Measurements from ENCODE around the gene ULK3. TPM values are rescaled to one million over a fixed set of nuclear protein-coding genes. Genes with fewer than 3 reads are reported as not detected.
"Not testable (repeated sequence)": the region's sequence is repeated elsewhere in the genome, so short reads cannot be mapped to it uniquely, and the experiment has no call there.

The ULK3 gene
- 57.9 and 58.0 TPM in 2 replicates for total RNA-seq

DNA sequence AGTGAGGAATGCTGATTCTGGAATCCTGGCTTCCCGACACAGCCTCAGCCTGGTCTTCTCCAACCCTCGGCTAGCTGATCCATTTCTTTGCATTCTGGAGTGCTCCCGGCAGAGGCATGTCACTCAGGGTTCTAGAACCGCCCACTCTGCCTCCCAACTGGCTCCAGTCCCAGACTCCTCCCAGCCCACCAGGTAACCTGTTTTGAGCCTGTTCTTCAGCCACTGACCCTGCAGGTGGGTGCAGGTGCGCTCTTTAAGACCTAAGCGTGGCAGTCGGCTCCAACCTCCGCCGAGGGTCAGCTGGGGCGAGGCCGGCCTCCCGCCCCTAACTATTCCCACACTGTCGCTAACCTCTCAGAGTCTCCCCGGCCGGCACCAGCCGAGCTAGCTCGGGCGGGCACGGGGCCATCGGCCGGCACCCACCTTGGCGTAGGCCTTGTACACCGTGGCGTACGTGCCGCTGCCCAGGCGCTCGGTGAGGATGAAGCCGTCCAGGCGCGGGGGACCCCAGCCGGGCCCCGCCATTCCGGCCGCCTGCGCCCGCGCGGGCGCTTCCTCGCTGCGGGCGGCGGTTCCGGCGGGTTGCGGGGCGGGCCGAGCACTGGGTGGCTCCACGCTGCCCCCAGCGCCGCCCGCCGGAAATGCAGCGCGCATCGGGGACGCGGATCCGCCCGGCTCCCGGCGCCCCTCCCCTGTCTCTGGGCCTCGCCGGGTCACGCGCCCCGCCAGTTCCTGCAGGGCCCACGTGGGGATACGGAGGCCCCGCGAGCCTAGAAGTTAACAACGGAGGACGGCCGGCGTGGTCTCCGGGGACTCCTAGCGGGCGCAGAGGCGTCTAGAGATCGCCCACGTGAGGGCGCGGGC is at the start of gene ULK3:
ULK3 (minus strand) TSS at position 576 of the 864 bp plus-strand sequence; CDS start at position 525, 51 bp downstream.
- intact Hi-C loops (cut with micrococcal nuclease): loop anchor here (1.0 to 2.0 kb wide), 10 partner anchors 30 to 610 kb away; partner anchors contain the start of genes ARID3B, COX5A, FAM219B and PPCDC

DNA sequence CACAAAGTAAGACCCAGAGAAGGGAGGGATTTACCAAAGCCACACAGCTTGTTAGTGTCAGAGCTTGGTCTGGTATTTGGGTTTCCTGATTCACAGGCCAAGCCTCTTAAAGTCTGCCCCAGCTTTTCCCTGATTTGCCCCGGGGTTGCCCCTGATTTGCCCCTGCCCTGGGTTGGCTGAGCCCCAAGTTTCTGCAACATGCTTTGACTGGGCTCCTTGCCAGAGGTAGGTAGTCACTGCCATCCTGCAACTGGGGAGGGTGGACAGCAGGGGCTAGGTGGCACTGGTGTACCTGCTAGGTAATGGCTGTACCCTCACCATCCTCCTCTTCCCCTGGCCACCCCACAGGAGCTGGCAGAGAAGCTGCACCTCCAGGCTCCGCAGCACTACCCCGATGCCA is 49.4 kb upstream of the ULK3 start:
- intact Hi-C loops (cut with micrococcal nuclease): no loop called here

GRCh38 chr15:74891469-74891868 is 48.5 kb upstream of the ULK3 start:
- intact Hi-C loops (cut with micrococcal nuclease): no loop called here

DNA sequence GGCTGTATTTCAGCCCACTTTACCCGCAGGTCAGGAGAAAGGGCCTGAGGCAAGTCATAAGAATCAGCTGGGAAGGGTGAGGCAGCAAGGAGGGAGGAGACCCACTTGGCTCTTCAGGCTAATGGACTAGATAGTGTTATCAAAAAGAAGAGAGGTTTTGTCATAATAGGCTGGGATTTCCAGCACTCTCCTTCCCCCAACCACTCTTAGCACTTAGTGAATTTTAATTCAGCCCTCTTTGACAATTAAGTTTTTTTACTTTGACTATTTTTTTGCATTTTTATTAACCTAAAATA is 47.7 kb upstream of the ULK3 start:
- intact Hi-C loops (cut with micrococcal nuclease): loop anchor here (1.0 kb wide), 3 partner anchors 11 to 255 kb away; partner anchors contain the start of gene FAM219B

DNA sequence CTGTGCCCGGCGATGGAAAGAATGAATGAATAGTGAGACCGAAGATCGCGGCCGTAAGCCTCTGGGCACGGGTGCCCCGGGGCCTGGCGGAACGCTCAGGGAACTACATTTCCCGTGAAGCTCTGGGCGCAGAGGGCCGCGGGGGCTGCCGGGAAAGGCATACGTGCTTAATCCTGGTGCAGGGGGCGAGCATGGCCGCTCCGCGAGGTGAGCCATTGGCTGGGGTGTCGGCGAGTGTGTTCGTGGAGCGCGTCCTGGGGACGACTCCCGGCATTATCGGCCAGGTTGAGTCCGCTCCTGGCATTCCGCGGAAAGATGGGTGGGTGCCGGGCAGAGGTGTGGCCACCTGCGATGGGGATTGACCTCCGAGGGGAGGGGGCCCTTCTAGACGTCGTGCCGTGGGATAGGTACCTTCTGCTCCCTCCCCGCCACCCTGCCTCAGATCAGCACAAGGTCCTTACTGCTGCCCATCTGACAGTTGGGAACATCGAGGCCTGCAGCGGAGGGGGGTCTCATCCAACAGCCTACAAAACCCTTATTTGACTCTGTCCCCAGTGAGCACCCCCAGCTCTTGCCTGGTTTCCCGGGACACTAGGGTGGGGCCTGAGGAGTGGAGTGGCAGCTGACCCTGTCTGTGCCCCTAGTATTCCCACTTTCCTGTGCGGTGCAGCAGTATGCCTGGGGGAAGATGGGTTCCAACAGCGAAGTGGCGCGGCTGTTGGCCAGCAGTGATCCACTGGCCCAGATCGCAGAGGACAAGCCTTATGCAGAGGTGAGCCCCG is 47.1 kb upstream of the ULK3 start, which contains the start of gene MPI:
MPI (plus strand) TSS at position 160 of the 782 bp plus-strand sequence; CDS start at position 192, 32 bp downstream.
- intact Hi-C loops (cut with micrococcal nuclease): loop anchor here (1.0 kb wide), 5 partner anchors 11 to 255 kb away; partner anchors contain the start of genes FAM219B, SCAMP2 and ULK3

- intact Hi-C loops (cut with micrococcal nuclease): loop anchor here (1.0 kb wide), 2 partner anchors 16 to 46 kb away; partner anchors contain the start of genes SCAMP2 and ULK3
Observed at GRCh38 chr15:74889390-74889882, 46.5 kb upstream of the ULK3 start.

GRCh38 chr15:74888716-74889115 is 45.8 kb upstream of the ULK3 start:
- intact Hi-C loops (cut with micrococcal nuclease): loop anchor here (1.0 kb wide), 2 partner anchors 15 to 45 kb away; partner anchors contain the start of genes SCAMP2 and ULK3

DNA sequence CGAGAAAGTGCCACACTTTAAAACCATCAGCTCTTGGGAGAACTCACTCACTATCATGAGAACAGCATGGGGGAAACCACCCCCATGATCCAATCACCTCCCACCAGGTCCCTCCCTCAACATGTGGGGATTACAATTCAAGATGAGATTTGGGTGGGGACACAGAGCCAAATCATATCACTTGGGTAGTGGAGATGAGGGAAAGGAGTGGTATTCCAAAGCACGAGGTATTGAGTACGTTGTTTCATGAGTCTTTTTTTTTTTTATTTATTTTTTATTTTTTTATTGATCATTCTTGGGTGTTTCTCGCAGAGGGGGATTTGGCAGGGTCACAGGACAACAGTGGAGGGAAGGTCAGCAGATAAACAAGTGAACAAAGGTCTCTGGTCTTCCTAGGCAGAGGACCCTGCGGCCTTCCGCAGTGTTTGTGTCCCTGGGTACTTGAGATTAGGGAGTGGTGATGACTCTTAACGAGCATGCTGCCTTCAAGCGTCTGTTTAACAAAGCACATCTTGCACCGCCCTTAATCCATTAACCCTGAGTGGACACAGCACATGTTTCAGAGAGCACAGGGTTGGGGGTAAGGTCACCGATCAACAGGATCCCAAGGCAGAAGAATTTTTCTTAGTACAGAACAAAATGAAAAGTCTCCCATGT is 44.7 kb upstream of the ULK3 start:
- intact Hi-C loops (cut with micrococcal nuclease): not testable (repeated sequence)

- intact Hi-C loops (cut with micrococcal nuclease): no loop called here
Observed at GRCh38 chr15:74885461-74885860, 42.5 kb upstream of the ULK3 start.

GRCh38 chr15:74884428-74885223 is 41.7 kb upstream of the ULK3 start:
- intact Hi-C loops (cut with micrococcal nuclease): no loop called here

- intact Hi-C loops (cut with micrococcal nuclease): no loop called here
Observed at GRCh38 chr15:74882528-74882927, 39.6 kb upstream of the ULK3 start.

- intact Hi-C loops (cut with micrococcal nuclease): no loop called here
Observed at GRCh38 chr15:74878273-74878672, 35.3 kb upstream of the ULK3 start.

GRCh38 chr15:74873756-74874424 is 30.9 kb upstream of the ULK3 start:
- intact Hi-C loops (cut with micrococcal nuclease): loop anchor here (1.0 to 2.0 kb wide), 12 partner anchors 15 to 751 kb away; partner anchors contain the start of genes COX5A, FAM219B, MAN2C1 and PPCDC

DNA sequence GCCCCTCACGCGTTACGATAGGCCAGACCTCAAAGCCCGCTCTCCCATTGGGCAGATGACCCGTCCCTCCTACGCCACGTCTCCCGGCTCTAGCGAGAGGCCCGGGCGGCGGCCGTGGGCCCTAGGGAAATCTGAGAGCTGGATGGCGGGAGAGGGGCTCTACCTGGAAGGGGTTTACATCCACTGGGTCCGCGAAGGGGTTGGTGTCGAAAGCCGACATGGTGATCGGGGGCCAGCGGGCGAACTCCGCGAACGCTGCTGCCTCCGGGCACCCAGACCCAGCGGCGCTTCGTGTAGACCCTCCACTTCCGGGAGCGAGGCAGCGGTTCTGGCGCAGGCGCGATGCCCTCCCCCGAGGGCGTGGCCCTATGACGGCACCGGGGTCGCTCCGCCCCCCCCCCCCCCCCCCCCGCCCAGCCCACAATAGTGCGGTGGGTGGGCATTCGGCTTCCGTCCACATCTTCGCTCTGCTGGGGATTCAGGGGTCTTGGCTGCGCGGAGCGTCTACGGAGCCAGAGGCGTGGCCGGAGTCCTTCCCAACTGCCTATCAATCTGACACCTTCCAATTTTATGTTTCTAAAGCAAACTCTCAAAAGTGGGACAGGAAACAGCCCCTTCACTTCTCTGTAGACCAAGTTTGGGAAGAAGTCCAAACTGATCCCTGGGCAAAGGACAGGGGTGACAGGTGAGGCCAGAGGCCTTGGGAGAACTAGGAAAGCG is 30.2 kb upstream of the ULK3 start, which contains the start of gene SCAMP2:
SCAMP2 (minus strand) TSS at position 330 of the 720 bp plus-strand sequence; CDS start at position 220, 110 bp downstream.
- intact Hi-C loops (cut with micrococcal nuclease): loop anchor here (1.0 to 2.0 kb wide), 12 partner anchors 16 to 752 kb away; partner anchors contain the start of genes COX5A, FAM219B, MAN2C1 and PPCDC

- intact Hi-C loops (cut with micrococcal nuclease): loop anchor here (1.0 to 2.0 kb wide), 12 partner anchors 17 to 753 kb away; partner anchors contain the start of genes COX5A, FAM219B, MAN2C1 and PPCDC
Observed at GRCh38 chr15:74872702-74873035, 29.7 kb upstream of the ULK3 start.

DNA sequence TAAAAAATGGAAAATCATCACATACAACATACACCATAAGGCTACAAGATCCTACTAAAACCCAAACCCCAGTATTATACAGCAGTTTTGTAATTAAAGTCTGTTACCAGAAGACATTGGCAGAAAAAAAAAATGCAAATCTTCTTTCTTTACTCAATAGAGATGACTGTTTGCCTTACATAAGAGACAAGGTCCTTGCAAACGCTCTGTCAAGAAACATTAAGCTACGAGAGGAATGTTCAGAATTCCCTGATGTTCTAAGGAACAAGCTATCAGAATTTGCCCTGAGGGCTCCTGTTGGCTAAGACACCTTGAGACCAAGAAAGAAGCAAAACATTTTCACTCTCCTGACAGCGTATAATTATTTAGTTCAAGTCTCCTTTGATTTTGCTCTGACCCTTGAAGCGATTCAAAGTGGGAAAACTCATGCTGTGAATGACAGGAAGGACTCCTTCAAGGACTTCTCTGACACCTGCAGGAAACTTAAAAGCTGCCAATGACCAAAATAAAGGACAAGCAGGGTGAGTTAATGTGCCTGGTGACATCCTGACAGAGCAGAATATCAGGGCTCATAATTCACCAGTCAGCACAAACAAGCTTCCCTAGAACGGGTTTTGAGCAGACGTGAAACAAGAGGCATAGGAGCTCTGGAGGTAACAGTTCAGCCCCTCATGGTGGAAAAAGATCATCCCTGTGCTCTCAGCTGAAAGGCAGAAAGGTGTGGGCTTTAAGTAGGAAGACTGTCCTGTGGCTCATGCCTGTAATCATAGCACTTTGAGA is 27.7 kb upstream of the ULK3 start:
- intact Hi-C loops (cut with micrococcal nuclease): loop anchor here (1.0 kb wide), 1 partner anchor 25 kb away; no protein-coding TSS in a partner anchor

- intact Hi-C loops (cut with micrococcal nuclease): loop anchor here (1.0 kb wide), 1 partner anchor 25 kb away; no protein-coding TSS in a partner anchor
Observed at GRCh38 chr15:74869726-74870407, 26.9 kb upstream of the ULK3 start.

Data from T-helper 1 cell treated with Interleukin-12 subunit alpha and Interleukin-12 subunit beta and Interleukin-4 antibody, amounts not matched to agents 30 ng/mL and 1 ng/mL, for 36 hours (primary cell).